ENCODE measurements around the gene PDE8B.

PDE8B gene

GRCh38 chr5:77326986-77327734 lies 116.7 kb downstream of the PDE8B start:
- no peak for DNase-seq

- DNase-seq = no peak
Measured at GRCh38 chr5:77328930-77329647, 118.6 kb downstream of the PDE8B start.

- DNase-seq = no peak
Measured at GRCh38 chr5:77329664-77330430, 119.4 kb downstream of the PDE8B start.

- no peak for DNase-seq
Measured at GRCh38 chr5:77333036-77333435, 122.6 kb downstream of the PDE8B start.

- DNase-seq = no peak
Measured at GRCh38 chr5:77333451-77334123, 123.1 kb downstream of the PDE8B start.

GRCh38 chr5:77337246-77337645 lies 126.8 kb downstream of the PDE8B start:
- DNase-seq = no peak

- DNase-seq = no peak
Measured at GRCh38 chr5:77337686-77338085, 127.2 kb downstream of the PDE8B start.

- no peak for DNase-seq
Measured at GRCh38 chr5:77339337-77339890, 128.9 kb downstream of the PDE8B start.

- no peak for DNase-seq
Measured at GRCh38 chr5:77343165-77343564, 132.7 kb downstream of the PDE8B start.

- no peak for DNase-seq
Measured at GRCh38 chr5:77347435-77348098, 137.1 kb downstream of the PDE8B start.

GRCh38 chr5:77353251-77353650 lies 142.8 kb downstream of the PDE8B start:
- no peak for DNase-seq

- no peak for DNase-seq
Measured at GRCh38 chr5:77354454-77354853, 144.0 kb downstream of the PDE8B start.

- DNase-seq = no peak
Measured at GRCh38 chr5:77355080-77355479, 144.6 kb downstream of the PDE8B start.

GRCh38 chr5:77355751-77356150 lies 145.3 kb downstream of the PDE8B start:
- no peak for DNase-seq

GRCh38 chr5:77356740-77357139 lies 146.3 kb downstream of the PDE8B start:
- DNase-seq = no peak

GRCh38 chr5:77358255-77359205 lies 148.1 kb downstream of the PDE8B start:
- no peak for DNase-seq

- no peak for DNase-seq
Measured at GRCh38 chr5:77359231-77359630, 148.8 kb downstream of the PDE8B start.

- no peak for DNase-seq
Measured at GRCh38 chr5:77360381-77360780, 149.9 kb downstream of the PDE8B start.

- no peak for DNase-seq
Measured at GRCh38 chr5:77360973-77361372, 150.5 kb downstream of the PDE8B start.

GRCh38 chr5:77366717-77367500 lies 156.4 kb downstream of the PDE8B start:
- no peak for DNase-seq
